Measurements from ENCODE around the gene SUSD3.
"Not testable (repeated sequence)": the region's sequence is repeated elsewhere in the genome, so short reads cannot be mapped to it uniquely, and the experiment has no call there.

The SUSD3 gene

DNA sequence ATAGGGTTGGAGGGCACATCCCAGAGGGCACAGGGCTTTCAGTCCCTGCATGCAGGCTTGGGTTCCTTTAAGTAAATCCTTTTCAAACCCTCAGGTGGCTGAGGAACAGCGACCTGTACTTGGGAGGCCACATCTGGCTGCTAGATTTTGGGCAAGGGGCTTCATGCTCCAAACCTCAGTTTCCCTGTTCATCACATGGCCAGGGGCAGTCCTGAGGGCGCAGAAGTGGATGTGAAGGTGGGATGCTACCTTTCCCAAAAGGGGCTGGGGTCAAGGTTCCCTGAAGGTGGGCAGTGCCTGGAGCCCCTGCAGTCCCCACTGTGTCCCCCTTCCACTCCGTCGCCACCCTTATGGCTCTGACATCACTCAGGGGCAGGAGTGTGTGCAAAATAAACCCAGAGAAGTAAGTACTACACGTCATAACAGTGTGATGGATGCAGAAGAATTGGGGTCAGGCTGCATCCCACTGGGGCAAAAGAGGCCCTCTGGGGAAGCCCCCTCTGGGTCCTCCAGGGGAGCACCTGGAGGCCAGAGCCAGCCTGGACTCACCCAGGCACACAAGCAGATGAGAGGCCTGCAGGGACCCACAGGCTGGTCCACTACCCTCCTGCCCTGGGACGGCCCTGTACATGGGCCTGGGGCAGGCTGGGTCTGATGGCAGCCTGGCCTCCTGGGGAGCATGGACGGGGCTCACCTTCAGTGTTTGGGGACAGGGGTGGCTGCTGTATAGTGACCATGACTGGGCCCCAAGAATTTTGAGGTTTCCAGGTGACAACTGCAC, 35.6 kb downstream of the SUSD3 start:
- DNase-seq, result no peak

DNA sequence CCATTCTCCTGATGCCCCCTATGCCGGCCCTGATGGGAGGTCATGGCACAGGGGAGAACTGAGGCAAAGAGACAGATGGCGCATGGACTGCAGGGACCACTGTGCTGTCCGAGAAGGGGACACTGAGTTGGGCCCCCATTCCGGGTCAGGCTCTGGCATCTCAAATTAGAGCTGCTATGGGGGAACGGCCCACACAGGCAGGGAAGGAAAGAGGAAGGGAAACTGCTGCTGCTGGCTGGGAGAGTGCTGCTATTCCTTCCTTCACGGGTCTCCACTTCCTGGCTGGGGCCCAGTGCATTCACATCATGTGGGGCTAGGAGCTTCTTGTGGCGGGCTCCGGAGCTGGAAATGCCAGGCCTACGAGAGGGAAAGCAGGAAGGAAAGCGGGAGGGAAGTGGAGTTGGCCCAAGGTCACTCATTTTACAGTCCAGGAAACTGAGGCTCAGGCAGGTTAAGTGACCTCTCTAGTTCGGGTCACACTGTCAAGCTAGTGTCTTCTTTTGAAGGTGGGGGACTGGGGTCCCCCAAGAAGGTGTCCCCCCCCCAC, 36.2 kb downstream of the SUSD3 start:
- peak in 10 of 14 donors; percentile 24 to 63 (median 53) for DNase-seq

DNA sequence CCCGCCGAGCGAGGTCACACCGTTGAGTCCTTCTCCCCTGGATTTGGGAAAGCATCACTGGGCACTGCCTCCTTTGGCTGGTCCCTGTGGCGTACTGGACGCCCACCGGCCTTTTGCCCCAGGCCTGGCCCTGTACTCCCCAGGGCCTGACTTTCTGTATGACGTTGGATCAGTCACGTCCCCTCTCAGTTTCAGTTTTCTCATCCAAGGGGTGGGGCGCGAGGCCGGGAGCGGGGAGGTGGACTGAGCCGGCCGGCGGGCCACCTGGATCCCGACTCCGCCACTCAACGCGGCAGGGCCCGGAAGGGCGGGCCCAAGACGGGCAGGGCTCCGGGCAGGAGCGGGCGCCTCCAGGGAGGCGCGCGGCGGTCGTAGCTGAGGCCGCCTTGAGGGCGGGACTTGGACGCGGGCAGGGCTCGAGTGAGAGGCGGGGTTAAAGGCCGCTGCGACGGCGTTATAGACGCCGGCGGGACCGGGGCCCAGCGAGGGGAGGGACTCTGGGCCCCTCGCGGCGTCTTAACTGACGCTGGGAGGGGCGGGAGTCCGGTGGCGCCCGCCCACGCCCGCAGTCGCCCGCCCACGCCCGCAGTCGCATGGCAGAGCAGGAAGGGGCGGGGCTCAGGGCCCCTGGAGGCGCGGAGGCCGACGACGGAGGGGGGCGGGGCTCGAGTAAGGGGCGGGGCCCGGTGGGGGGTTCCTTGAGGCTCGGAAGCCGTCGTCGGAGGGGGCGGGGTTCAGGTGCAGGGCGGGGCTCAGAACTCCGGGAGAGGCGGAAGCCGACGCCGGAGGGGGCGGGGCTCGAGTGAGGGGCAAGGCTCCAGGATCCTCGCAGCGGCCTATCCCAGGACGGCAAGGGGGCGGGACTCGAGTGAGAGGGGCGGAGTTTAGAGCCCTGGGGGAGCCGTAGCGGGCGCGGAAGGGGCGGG, 37.0 kb downstream of the SUSD3 start:
- peak; percentile 92 to 100 (median 99) for DNase-seq

GRCh38 chr9:93096131-93096802, 37.8 kb downstream of the SUSD3 start, which contains the start of gene CARD19:
Gene CARD19, plus strand, starts transcription at chr9:93096217. Its CDS starts 129 bp downstream, at chr9:93096346.
- DNase-seq, result peak in 5 of 14 donors; percentile 55 to 74 (median 71)

DNA sequence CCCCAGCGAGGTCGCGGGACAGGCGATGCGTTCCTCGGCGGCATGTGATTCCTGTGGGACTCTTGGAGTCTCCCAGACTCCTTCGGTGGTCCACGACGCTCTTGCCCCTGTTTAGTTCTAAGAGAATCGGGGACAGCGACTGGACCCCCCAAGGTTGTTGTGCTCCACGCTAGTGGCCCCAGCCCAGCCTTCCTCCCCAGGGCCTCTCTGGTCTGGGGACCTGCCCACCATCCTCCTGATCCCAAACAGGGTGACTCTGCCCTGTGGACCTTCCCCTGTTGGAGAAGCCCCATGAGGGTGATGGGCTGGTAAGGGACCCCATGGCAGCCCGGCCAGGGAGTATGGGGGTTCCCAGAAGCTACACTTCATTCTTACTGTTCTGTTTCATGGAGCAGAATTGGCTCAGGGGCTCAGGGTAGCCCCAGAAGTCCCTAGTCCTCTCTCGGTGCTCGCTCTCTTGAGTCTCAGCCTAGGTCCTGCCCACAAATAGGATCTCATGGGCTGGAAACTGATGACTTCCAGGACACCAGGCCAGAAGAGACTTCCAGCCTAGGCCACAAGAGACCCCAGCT, 38.4 kb downstream of the SUSD3 start:
- DNase-seq, result peak in 4 of 14 donors; percentile 42 to 66 (median 52)

- peak in 9 of 14 donors; percentile 22 to 71 (median 57) for DNase-seq
Observed at GRCh38 chr9:93097511-93098201, 39.2 kb downstream of the SUSD3 start.

DNA sequence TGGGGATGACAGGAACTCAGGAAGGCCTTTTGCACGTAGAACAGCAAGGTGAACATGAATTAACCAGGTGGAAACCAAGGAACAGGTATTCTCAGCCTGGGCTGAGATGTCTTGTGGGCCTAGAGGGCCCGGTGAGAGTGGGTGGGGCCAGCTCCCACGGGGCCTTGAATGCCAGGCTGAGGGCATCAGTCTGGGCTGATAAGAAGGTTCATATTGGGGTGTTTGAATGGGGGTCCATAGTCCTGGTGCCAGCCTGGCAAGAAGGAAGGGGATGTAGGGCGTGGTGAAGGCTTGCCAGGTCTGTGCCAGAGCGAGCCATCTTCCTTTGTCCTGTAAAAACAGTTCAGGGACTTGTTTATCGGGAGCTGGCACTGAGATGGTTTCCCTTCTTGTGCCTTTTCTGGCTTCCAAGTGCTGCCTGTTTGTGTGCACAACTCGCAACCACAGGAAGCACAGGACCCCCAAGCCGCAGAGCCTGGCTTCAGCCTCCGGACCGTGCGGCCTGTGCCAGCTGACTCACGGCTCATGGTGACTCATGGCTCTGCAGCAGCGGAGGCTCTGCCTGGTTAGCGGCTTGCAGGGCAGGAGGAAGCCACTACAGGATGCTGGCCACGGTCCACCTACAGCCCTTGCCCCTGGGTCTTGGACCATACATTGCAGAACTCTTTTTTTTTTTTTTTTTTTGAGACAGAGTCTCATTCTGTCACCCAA, 39.9 kb downstream of the SUSD3 start:
- peak; percentile 28 to 93 (median 66) for DNase-seq

DNA sequence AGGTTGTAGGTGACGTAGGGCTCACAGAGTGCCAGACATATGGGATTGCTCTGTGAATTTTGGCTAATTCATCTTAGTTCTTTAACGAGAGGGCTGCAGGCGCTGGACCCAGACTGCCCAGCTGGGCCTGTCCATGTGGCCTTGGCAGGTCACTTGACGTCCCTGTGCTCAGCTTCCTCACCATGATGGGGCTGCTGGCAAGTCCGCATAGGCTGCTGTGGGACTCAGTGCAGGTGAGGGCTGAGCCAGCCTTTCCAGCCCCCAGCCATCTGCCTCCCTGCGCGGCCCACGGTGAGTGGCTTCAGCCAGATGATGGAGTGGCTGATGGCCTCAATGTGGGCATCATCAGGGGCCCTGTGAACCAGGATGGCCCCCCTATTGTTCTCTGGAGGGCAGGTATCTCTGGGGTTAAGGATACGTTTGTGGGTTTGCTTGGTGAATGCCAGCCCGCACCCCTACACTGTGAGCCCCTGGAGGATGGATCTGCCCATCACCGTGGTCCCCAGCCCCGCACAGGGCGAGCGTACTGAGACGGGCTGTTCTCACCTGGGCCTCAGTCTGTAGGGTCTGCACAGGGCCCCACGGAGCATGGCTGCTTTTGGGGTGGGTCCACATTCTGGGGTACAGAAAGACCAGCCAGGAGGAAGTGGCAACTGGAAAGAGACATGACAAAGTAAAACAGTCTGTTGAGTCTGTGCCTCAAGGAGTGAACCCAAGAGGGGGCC, 41.2 kb downstream of the SUSD3 start:
- peak in 1 of 14 donors; percentile 70 for DNase-seq

DNA sequence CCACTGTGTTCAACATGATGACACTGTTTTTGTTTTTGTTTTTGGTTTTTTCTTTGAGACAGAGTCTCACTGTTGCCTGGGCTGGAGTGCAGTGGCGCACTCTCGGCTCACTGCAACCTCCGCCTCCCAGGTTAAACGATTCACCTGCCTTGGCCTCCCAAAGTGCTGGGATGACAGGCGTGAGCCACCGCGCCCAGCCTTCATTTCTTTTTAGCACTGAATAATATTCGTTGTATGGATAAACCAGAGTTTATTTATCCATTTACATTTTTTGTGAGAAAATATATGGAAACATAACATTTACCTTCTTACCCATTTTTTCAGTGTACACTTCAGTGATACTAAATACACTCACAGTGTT, 41.8 kb downstream of the SUSD3 start:
- DNase-seq, result no peak

DNA sequence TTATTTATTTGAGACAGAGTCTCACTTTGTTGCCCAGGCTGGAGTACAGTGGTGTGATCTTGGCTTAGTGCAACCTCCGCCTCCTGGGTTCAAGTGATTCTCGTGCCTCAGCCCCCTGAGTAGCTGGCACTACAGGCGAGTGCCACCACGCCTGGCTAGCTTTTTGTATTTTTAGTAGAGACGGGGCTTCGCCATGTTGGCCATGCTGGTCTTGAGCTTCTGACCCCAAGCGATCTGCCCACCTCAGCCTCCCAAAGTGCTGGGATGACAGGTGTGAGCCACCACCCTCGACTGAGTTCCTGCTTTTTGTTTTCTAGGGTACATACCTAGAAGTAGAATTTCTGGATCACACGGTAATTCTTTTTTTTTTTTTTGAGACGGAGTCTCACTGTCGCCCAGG, 42.6 kb downstream of the SUSD3 start:
- DNase-seq, result not testable (repeated sequence)

DNA sequence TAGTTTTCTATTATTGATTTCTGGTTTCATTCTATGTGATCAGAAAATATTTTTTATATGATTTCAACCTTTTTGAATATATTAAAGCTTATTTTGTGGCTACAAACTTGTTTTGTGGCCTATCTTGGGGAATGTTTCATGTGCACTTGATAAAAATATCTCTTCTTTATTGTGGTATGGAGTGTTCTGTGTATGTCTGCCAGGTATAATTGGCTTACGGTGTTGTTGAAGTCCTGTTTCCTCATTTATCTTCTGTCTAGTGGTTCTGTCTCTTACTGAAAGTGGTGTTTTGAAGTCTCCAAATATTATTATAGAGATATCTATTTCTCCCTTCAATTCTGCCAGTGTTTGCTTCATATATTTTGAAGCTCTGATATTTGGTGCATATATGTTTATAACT, 47.1 kb downstream of the SUSD3 start:
- no peak for DNase-seq

DNA sequence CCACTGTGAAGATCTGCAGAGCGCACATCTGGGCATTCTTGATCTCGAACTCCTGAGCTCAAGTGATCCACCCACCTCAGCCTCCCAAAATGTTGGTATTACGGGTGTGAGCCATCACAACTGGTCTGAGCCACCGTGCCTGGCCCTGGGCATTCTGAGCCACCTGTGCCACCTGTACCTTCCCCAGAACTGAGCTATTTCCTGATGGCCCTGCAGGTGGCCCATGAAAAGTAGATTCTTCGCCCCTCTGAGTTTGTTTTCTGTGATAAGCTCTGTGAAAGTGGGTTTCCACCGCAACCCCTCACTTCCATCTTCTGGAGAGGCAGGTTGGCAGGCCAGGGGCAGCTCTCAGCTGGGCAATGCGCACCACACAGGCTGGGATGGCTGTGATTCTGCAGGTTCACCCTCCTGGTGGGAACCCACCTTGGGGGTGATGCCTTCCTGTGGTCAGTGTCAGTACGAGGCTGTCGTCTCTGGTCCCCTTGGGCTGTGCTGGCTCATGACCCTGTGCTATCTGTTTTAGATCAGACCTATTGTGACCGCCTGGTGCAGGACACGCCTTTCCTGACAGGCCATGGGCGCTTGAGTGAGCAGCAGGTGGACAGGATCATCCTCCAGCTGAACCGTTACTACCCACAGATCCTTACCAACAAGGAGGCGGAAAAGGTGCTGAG, 48.8 kb downstream of the SUSD3 start:
- DNase-seq, result no peak

GRCh38 chr9:93107825-93108161, 49.3 kb downstream of the SUSD3 start:
- no peak for DNase-seq

DNA sequence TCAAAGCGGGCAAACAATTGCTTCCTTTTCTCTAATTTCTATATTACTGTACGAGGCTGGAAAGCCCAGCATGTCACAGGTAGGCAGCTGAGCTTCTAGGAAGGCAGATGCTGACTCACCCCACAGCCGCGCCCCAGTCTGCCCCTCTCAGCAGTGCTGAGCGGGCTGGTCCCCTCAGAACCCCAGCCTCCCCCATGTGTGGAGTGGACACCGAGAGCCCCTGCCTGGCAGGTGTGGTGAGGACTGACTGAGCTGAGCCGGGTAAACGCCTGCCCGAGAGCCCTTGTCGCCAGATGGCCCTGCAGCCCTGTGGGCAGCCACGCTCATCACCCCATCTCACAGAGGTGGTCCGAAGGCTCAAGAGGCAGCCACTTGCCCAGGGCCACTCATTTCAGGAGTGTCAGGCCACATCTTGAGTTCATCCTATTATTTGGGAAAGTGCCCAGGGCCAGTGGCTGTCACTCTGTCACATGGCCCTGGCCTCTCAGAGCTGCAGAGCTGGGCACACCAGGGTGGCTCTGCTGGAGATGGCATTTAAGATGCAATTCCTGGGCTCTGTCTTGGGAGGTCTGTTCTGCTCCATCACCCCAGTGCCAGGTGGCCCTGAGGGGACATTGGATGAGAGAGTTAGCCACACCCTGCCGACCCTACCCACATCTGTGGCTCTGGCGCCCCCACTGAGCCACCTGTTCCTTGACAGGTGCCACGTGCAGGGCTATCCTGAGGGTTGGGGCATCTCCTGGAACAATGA, 50.0 kb downstream of the SUSD3 start:
- peak in 1 of 14 donors; percentile 33 for DNase-seq

DNA sequence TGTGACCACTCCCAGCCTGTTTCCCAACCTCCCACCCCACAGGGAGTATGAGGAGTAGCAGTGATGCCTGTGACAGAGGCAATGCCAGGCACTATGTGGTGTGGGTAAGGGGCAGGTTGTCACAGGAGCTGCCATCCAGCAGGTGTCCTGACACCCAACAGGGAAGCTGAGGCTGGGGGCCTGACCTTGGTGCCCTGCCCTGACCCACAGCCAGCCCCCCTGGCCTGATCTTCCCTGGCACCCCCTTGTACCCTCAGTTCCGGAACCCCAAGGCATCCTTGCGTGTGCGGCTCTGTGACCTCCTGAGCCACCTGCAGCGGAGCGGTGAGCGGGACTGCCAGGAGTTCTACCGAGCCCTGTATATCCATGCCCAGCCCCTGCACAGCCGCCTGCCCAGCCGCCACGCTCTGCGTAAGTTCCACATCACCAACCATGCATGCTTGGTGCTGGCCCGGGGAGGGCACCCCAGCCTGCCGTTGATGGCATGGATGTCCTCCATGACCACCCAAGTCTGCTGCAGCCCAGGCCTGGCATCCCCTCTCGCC, 51.9 kb downstream of the SUSD3 start:
- DNase-seq, result no peak

- DNase-seq, result no peak
Observed at GRCh38 chr9:93111001-93111370, 52.5 kb downstream of the SUSD3 start.

DNA sequence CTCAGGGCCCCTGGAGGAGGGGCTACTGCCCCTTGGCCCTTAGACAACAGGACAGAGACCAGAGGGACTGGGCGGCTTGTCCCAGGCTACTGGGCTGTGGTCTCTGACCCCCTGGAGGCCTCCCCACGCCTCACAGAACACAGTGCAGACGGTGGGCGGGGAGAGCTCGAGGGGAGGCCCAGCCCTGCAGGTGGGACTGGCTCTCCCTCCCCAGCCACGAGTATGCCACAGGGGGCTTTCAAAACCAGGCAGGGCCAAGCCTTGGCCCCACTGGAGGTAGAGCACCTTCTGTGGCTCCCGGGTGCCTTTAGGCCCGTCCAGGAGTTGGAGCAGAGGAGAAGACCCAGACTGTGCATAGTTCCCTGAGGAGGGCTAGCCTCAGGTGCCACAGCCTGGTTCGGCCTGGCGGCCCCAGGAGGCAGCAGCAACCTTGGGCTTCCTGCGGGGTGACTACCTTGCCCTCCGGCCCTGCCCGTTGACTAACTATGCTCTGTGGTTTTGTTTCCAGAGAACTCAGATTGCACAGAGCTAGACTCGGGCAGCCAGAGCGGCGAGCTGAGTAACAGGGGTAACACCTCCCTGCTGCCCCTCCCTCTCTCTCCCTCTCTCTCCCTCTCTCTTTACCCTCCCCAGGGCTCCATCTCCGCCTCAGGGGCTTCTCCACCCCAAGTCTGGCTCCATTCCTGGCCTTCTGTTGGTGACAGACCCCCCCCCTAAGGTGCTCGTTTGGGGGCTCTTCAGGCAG, 53.0 kb downstream of the SUSD3 start:
- DNase-seq, result no peak

Measured in C1 segment of cervical spinal cord (tissue), 14 donors.